GM12865 (cell line): Measurements from ENCODE around the gene CADM1.

Experiments
- DNase-seq: peaks from one replicate; pipeline ENCODE4 v3.0.0; 2010; ENCODE audit warnings: low read depth
- H3K4me3 ChIP-seq: 2 replicates; pipeline ENCODE4 v1.5.1; 2011; ENCODE audit warnings: mild to moderate bottlenecking, low read depth, low read length, control low read depth
- TF ChIP-seq, protein P1 (sequence below): IDR thresholded peaks from 2 replicates; pipeline ENCODE4 v1.5.1; 2011; ENCODE audit warnings: low read length, control low read depth, low read depth, inconsistent platforms; ENCODE audit not compliant: insufficient read depth; ENCODE audit errors: missing control alignments

The CADM1 gene

DNA sequence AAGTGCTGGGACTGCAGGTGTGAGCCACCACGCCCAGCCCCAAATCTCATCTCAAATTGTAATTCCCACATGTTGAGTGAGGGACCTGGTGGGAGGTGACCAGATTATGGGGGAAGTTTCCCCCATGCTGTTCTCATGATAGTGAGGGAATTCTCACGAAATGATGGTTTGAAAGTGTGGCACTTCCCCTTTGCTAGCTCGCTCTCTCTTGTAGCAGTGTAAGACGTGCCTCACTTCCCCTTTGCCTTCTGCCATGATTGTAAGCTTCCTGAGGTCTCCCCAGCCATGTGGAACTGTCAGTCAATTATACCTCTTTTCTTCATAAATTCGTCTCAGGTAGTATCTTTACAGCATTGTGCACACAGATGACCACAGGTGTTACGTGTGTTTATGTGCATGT, 357.8 kb downstream of the CADM1 start:
- no peak overlapping the region for H3K4me3 ChIP-seq
- TF ChIP-seq, protein P1, sequence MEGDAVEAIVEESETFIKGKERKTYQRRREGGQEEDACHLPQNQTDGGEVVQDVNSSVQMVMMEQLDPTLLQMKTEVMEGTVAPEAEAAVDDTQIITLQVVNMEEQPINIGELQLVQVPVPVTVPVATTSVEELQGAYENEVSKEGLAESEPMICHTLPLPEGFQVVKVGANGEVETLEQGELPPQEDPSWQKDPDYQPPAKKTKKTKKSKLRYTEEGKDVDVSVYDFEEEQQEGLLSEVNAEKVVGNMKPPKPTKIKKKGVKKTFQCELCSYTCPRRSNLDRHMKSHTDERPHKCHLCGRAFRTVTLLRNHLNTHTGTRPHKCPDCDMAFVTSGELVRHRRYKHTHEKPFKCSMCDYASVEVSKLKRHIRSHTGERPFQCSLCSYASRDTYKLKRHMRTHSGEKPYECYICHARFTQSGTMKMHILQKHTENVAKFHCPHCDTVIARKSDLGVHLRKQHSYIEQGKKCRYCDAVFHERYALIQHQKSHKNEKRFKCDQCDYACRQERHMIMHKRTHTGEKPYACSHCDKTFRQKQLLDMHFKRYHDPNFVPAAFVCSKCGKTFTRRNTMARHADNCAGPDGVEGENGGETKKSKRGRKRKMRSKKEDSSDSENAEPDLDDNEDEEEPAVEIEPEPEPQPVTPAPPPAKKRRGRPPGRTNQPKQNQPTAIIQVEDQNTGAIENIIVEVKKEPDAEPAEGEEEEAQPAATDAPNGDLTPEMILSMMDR: no peak
- DNase-seq: peak; percentile 23

DNA sequence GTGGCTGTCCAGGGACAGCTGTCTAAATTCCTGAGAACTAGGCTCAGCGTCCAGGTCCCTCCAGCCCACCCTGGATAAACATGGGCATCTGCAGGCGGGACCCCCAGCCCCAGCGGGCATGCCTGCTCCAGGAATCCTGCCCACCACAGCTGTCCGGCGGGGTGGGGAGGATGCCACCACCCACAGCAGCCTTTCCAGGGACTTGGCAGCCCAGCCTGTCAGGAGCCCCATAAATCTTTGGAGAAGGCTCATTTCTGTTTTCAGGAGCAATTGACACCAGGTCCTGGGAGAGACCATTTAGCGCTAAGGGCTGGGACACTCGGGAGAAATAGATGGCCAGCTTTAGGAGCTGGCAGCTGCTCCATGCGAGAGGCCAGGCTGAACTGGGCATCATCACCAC, 358.9 kb downstream of the CADM1 start:
- TF ChIP-seq, protein P1: no peak
- no peak for DNase-seq
- no peak overlapping the region for H3K4me3 ChIP-seq

DNA sequence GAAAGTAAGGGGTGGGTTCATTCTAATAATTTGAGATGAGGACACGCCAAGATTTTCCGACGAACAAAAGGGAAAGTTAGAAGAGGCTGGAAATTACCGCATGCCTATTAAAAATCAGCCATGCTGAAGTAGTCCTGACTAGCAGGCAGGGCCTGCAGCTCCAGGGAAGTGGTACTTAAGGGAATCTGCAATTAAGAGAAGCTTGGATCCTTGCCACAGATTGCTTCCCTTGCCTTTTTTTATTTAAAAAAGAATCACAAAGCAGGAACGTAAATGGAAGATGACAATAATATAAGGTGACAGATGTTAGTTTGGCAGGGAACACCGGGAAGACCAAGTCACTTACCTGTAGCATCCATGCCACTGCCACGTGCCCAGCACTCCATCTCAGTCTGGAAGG, 359.3 kb downstream of the CADM1 start:
- no peak for DNase-seq
- TF ChIP-seq, protein P1: no peak
- no peak overlapping the region for H3K4me3 ChIP-seq

DNA sequence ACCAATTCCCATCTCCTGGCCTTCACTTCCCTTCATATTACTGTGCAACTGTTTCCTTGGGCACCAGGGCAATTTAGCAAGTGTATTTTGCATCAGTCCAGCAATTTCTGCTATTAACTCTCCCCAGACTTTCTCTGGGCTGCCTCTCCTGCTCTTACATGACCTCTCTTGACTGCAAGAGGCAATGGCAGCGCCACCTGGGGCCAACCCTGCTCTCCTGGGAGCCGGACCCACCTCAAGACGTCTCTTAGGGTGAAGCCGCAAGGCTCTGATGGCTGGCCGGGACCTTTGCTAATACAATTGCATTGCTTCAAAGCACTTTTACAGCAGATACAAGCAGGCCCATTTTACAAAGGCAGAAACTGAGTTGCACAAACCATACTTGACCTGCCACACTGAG, 360.2 kb downstream of the CADM1 start:
- TF ChIP-seq, protein P1: no peak
- no peak overlapping the region for H3K4me3 ChIP-seq
- DNase-seq: no peak

DNA sequence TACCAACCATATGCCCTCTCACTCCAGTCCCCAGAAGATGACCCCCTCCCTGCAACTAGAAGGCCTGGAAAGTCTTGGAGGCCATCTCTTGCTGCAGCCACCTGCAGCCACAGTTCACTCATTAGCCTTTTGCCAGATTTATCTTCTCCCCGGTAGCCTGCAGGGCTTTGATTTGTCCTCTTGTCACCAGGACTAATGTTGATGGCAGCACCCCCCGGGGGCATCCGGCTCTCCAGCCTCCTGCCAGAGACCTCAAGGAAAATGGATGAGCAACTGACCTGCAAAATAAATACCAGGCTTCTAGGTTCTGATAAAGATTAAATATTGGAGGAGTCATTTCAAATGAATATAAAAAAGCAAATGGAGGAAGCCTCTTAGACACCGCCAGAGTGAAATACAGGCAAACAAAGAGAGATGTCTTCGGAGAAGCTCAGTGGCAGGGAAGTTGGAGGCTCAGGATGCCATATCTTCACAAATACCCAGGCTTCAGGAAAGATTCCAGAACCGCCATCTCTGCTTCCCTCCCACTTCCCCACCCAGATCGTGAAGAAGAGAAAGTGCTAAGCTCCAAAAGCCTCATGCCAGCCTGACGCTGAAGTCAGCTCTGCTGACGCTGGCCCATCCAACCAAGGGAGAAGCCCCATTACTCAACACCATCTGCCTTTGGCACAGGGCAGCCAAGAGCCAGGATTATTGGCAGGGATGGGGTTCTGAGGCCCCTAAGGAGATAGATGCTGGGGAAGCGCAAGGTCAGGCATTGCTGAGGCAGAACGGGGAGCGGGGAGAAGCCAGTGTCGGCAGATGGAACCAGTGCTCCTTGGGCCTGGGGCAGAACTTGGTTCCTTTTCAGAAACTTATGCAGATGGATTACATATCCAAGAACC, 362.7 kb downstream of the CADM1 start:
- DNase-seq: no peak
- TF ChIP-seq, protein P1: no peak
- H3K4me3 ChIP-seq: no peak overlapping the region

DNA sequence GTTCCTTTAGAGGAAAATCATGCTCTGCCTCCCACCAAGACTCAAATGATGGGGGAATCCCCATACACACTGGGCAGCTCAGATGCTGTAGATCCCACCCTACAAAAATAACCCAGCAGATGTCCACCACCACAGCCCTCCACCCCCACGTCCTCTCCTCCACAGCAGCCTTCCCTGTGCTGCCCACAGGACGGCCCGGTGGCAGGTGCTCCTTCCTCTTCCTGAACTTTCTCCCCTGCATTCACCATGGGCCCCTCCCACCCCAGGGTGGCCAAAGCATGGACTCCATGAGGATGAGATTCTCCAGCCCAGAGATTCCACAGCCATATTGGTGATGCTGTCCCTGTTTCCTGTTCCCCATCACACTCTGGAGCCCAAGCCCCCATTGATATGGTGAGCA, 368.3 kb downstream of the CADM1 start:
- no peak for DNase-seq
- no peak overlapping the region for H3K4me3 ChIP-seq
- TF ChIP-seq, protein P1: no peak

DNA sequence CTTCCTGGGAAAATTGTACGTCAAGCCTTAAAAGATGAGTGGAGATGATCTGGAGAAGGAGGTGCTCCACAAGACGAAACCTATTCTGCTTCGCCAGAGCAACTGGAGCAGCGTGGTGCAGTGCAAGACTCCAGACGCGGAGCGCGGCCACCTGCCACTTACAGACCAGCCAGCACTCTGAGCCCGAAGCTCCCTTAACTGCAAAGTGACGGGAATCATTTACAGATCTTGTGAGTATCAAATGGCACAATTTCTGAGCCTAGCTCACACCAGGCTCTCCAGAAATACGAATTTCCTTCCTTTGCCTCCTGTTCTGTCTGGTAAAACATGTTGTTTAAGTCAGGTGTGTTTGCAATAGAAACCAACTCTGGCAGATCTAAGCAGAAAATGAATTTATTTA, 369.3 kb downstream of the CADM1 start:
- H3K4me3 ChIP-seq: no peak overlapping the region
- TF ChIP-seq, protein P1: no peak
- DNase-seq: no peak
